DOHH2 (cell line): Measurements from ENCODE around the gene CCR9.

Source experiments
- H3F3A ChIP-seq: fragments of 200-600 bp; sonication (generic), shearing (Covaris generic); 2 replicates; pipeline ENCODE4 v1.6.0; 2016; ENCODE audit warnings: antibody characterized with exemption, mild to moderate bottlenecking; ENCODE audit not compliant: control insufficient read depth, insufficient read depth
- H3K27ac ChIP-seq: fragments of 200-600 bp; sonication (generic); 2 replicates; pipeline ENCODE4 v1.5.1; 2014; ENCODE audit warnings: low read depth, mild to moderate bottlenecking, low read length, moderate library complexity
- H3K27me3 ChIP-seq: fragments of 200-600 bp; sonication (generic); 2 replicates; pipeline ENCODE4 v1.6.1; 2014; ENCODE audit warnings: mild to moderate bottlenecking, low read length, mixed read lengths; ENCODE audit not compliant: control insufficient read depth
- H3K36me3 ChIP-seq: fragments of 200-600 bp; sonication (generic); 2 replicates; pipeline ENCODE4 v1.6.1; 2014; ENCODE audit warnings: mild to moderate bottlenecking, low read length, moderate library complexity, mixed read lengths; ENCODE audit not compliant: control insufficient read depth
- H3K4me1 ChIP-seq: fragments of 200-600 bp; sonication (generic); 2 replicates; pipeline ENCODE4 v1.6.1; 2014; ENCODE audit warnings: mild to moderate bottlenecking, low read length, mixed read lengths; ENCODE audit not compliant: control insufficient read depth
- H3K4me2 ChIP-seq: fragments of 200-600 bp; sonication (generic); 2 replicates; pipeline ENCODE4 v1.6.0; 2014; ENCODE audit warnings: mild to moderate bottlenecking, low read length, moderate library complexity
- H3K4me3 ChIP-seq: fragments of 200-600 bp; sonication (generic); 2 replicates; pipeline ENCODE4 v1.5.1; 2014; ENCODE audit warnings: mild to moderate bottlenecking, low read length, mixed read lengths
- H3K79me2 ChIP-seq: fragments of 200-600 bp; sonication (generic); 2 replicates; pipeline ENCODE4 v1.6.1; 2014; ENCODE audit warnings: mild to moderate bottlenecking, low read length, mixed read lengths; ENCODE audit not compliant: control insufficient read depth
- H3K9me2 ChIP-seq: fragments of 200-600 bp; sonication (generic); replicated peaks from 2 replicates; pipeline ENCODE4 v1.6.1; 2014; ENCODE audit warnings: mild to moderate bottlenecking, low read length, mixed read lengths; ENCODE audit not compliant: control insufficient read depth
- H3K9me3 ChIP-seq: fragments of 200-600 bp; sonication (generic); 2 replicates; pipeline ENCODE4 v1.6.1; 2014; ENCODE audit warnings: antibody characterized with exemption, low read length, mixed read lengths; ENCODE audit not compliant: control insufficient read depth, insufficient read depth
- H4K20me1 ChIP-seq: fragments of 200-600 bp; sonication (generic); 2 replicates; pipeline ENCODE4 v1.6.0; 2014; ENCODE audit warnings: low read depth, mild to moderate bottlenecking, antibody characterized with exemption, low read length, moderate library complexity; ENCODE audit not compliant: control insufficient read depth, insufficient read depth
- CTCF ChIP-seq: fragments of 200-600 bp; sonication (generic); IDR thresholded peaks from one replicate; pipeline ENCODE4 v1.5.1; 2014; ENCODE audit warnings: antibody characterized with exemption, mild to moderate bottlenecking, low read depth, low read length; ENCODE audit not compliant: poor library complexity, severe bottlenecking
- EZH2phosphoT487 ChIP-seq: fragments of 200-600 bp; sonication (generic); IDR thresholded peaks from 2 replicates; pipeline ENCODE4 v1.6.1; 2017; ENCODE audit warnings: borderline replicate concordance, mild to moderate bottlenecking, antibody characterized with exemption, low read length, moderate library complexity, mixed read lengths

CCR9 gene

GRCh38 chr3:45942051-45942825 lies 55.9 kb downstream of the CCR9 start:
- Histone ChIP-seq H3K9me2 (no peaks in the 10 kb centered on the region), H3K27me3 (no peaks in the 10 kb centered on the region), H4K20me1 (no peaks in the 10 kb centered on the region), H3K79me2 (no peaks in the 10 kb centered on the region), H3K4me1 (no peaks in the 10 kb centered on the region), H3K27ac (no peak overlapping the region), H3K4me3 (no peak overlapping the region), H3K4me2 (no peak overlapping the region), H3K36me3 (peaks cover 14% of the 10 kb centered on the region), H3F3A (no peaks in the 10 kb centered on the region), H3K9me3 (no peaks in the 10 kb centered on the region)
- TF ChIP-seq CTCF = no peak

GRCh38 chr3:45943207-45943846 lies 57.0 kb downstream of the CCR9 start, which contains the start of gene CXCR6:
TSS of gene CXCR6 (plus strand) at chr3:45943464. CDS start at chr3:45946482, 3,018 bp downstream.
- Histone ChIP-seq H3K27me3 (no peaks in the 10 kb centered on the region), H3K79me2 (no peaks in the 10 kb centered on the region), H4K20me1 (no peaks in the 10 kb centered on the region), H3K27ac (no peak within 1 kb of the TSS), H3K9me3 (no peaks in the 10 kb centered on the region), H3F3A (no peaks in the 10 kb centered on the region), H3K4me3 (no peak within 1 kb of the TSS), H3K4me1 (no peaks in the 10 kb centered on the region), H3K9me2 (no peaks in the 10 kb centered on the region), H3K4me2 (no peak within 1 kb of the TSS), H3K36me3 (peaks cover 21% of the 10 kb centered on the region)
- TF ChIP-seq CTCF (no peak), EZH2phosphoT487 (no peak)

GRCh38 chr3:45944830-45945620 lies 58.7 kb downstream of the CCR9 start:
- H3K4me2 ChIP-seq = no peak overlapping the region
- no peaks in the 10 kb centered on the region for H3F3A ChIP-seq
- H3K27me3 ChIP-seq = no peaks in the 10 kb centered on the region
- H3K79me2 ChIP-seq = no peaks in the 10 kb centered on the region
- no peaks in the 10 kb centered on the region for H4K20me1 ChIP-seq
- no peaks in the 10 kb centered on the region for H3K9me3 ChIP-seq
- H3K9me2 ChIP-seq = no peaks in the 10 kb centered on the region
- peaks cover 37% of the 10 kb centered on the region for H3K36me3 ChIP-seq
- no peaks in the 10 kb centered on the region for H3K4me1 ChIP-seq
- H3K4me3 ChIP-seq = no peak overlapping the region
- no peak overlapping the region for H3K27ac ChIP-seq
- TF ChIP-seq EZH2phosphoT487 (no peak), CTCF (no peak)
